HG03135 (cell line): ENCODE data around the gene PLD5.
"Not testable (repeated sequence)": the region's sequence is repeated elsewhere in the genome, so short reads cannot be mapped to it uniquely, and the experiment has no call there.

Experiments used
- ATAC-seq: cut with Tn5 transposase; IDR thresholded peaks from one replicate; pipeline ENCODE4 v1.9.1; 2021; ENCODE audit warnings: mild to moderate bottlenecking, moderate library complexity; ENCODE audit not compliant: unreplicated experiment

The PLD5 gene

GRCh38 chr1:242427519-242427918 lies 97.0 kb downstream of the PLD5 start:
- ATAC-seq = no peak

- ATAC-seq = no peak
Observed at GRCh38 chr1:242426271-242426905, 98.1 kb downstream of the PLD5 start.

- no peak for ATAC-seq
Observed at GRCh38 chr1:242425232-242425631, 99.3 kb downstream of the PLD5 start.

GRCh38 chr1:242416657-242417056 lies 107.8 kb downstream of the PLD5 start:
- ATAC-seq = no peak

- ATAC-seq = no peak
Observed at GRCh38 chr1:242412921-242413320, 111.6 kb downstream of the PLD5 start.

GRCh38 chr1:242411901-242412300 lies 112.6 kb downstream of the PLD5 start:
- ATAC-seq = no peak

GRCh38 chr1:242405947-242406346 lies 118.5 kb downstream of the PLD5 start:
- no peak for ATAC-seq

- no peak for ATAC-seq
Observed at GRCh38 chr1:242404296-242404695, 120.2 kb downstream of the PLD5 start.

- ATAC-seq = no peak
Observed at GRCh38 chr1:242402956-242403355, 121.5 kb downstream of the PLD5 start.

- ATAC-seq = no peak
Observed at GRCh38 chr1:242401937-242402336, 122.6 kb downstream of the PLD5 start.

GRCh38 chr1:242398351-242398750 lies 126.1 kb downstream of the PLD5 start:
- ATAC-seq = no peak

GRCh38 chr1:242391896-242392295 lies 132.6 kb downstream of the PLD5 start:
- ATAC-seq = no peak

GRCh38 chr1:242376121-242376520 lies 148.4 kb downstream of the PLD5 start:
- ATAC-seq = not testable (repeated sequence)

- ATAC-seq = not testable (repeated sequence)
Observed at GRCh38 chr1:242350446-242350845, 174.1 kb downstream of the PLD5 start.

- ATAC-seq = no peak
Observed at GRCh38 chr1:242349636-242350035, 174.9 kb downstream of the PLD5 start.

- ATAC-seq = peak; percentile 83
Observed at GRCh38 chr1:242330865-242331264, 193.6 kb downstream of the PLD5 start.

GRCh38 chr1:242327381-242327780 lies 197.1 kb downstream of the PLD5 start:
- not testable (repeated sequence) for ATAC-seq

GRCh38 chr1:242321981-242322380 lies 202.5 kb downstream of the PLD5 start:
- not testable (repeated sequence) for ATAC-seq

- no peak for ATAC-seq
Observed at GRCh38 chr1:242318140-242318539, 206.4 kb downstream of the PLD5 start.

- not testable (repeated sequence) for ATAC-seq
Observed at GRCh38 chr1:242314865-242315264, 209.6 kb downstream of the PLD5 start.

GRCh38 chr1:242314085-242314649 lies 210.3 kb downstream of the PLD5 start:
- ATAC-seq = not testable (repeated sequence)

GRCh38 chr1:242308681-242309080 lies 215.8 kb downstream of the PLD5 start:
- not testable (repeated sequence) for ATAC-seq

- not testable (repeated sequence) for ATAC-seq
Observed at GRCh38 chr1:242293781-242294180, 230.7 kb downstream of the PLD5 start.
